HG02885 (cell line): ENCODE measurements around the gene ESYT2.
"Not testable (repeated sequence)": the region's sequence is repeated elsewhere in the genome, so short reads cannot be mapped to it uniquely, and the experiment has no call there.

Source experiments
- ATAC-seq: cut with Tn5 transposase; IDR thresholded peaks from one replicate; pipeline ENCODE4 v1.9.1; 2021; ENCODE audit warnings: mild to moderate bottlenecking; ENCODE audit not compliant: unreplicated experiment, poor library complexity

Gene ESYT2

DNA sequence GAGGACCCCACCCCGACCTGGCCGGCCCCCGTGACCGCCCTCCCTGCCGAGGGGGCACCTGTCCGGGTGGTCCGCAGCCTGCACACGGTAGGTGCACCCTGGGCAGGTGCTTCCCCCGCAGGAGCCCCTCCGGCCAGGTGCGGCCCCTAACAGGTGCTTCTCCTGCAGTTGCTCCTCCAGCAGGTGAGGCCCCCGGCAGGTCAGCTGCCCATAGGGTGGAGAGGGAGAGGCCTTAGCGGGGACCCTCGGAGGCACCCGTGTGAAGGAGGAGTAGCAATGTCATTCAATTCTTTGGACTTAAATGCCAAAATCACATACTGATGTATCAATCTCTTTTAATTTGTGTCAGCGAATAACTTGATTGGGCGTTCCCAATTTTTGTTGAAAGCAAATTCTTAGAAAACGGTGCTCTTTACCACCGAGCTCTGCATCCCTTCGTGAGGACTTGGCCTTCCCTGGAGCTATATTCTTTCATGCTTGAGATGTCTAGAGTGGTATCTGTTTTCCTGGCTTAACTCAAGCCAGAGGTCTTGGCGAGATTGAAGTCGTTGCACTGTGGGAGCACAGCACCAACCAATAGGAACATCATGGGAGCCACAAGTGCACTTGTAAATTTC is 124.0 kb downstream of the ESYT2 start:
- peak; percentile 11 for ATAC-seq

- peak; percentile 97 for ATAC-seq
These were observed 124.6 kb downstream of the ESYT2 start, which contains the start of gene NCAPG2 for GRCh38 chr7:158704524-158705233. Gene NCAPG2, minus strand, starts transcription at chr7:158704804. Its CDS starts 2,905 bp downstream, at chr7:158701899.

DNA sequence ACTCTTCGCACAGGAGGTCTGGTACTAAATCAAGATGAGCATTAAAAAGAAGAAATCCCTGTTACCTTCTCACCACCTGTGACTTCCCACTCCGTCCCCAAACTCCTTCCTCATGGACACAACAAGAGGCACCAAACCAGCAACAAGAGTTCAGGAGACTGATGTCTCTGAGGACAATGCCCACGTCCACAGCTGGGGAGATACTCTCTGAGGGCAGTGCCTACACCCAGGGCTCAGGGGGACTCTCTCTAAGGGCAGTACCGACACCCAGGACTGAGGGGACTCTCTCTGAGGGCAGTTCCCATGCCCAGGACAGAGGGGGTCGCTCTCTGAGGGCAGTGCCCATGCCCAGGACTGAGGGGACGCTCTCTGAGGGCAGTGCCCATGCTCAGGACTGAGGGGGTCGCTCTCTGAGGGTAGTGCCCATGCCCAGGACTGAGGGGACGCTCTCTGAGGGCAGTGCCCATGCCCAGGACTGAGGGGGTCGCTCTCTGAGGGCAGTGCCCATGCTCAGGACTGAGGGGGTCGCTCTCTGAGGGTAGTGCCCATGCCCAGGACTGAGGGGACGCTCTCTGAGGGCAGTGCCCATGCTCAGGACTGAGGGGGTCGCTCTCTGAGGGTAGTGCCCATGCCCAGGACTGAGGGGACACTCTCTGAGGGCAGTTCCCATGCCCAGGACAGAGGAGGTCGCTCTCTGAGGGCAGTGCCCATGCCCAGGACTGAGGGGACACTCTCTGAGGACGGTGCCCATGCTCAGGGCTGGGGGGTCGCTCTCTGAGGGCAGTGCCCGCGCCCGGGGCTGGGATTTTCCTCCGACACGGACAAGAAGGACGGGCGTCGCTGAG is 125.4 kb downstream of the ESYT2 start:
- not testable (repeated sequence) for ATAC-seq

DNA sequence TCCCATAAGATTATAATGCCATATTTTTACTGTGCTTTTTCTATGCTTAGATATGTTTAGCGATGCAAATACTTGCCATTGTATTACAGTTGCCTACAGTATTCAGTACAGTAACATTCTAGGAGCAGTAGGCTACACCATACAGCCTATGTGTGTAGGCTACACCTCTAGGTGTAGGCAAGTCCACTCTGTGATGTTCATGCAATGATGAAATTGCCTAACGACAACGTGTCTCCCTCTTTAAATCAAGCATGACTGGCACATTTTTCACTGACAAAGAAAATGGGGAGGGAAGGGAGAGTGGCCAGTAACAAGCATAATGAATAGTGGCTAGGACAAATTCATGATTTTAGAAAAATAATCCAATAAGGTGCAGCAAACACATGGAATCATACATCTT is 126.4 kb downstream of the ESYT2 start:
- no peak for ATAC-seq

DNA sequence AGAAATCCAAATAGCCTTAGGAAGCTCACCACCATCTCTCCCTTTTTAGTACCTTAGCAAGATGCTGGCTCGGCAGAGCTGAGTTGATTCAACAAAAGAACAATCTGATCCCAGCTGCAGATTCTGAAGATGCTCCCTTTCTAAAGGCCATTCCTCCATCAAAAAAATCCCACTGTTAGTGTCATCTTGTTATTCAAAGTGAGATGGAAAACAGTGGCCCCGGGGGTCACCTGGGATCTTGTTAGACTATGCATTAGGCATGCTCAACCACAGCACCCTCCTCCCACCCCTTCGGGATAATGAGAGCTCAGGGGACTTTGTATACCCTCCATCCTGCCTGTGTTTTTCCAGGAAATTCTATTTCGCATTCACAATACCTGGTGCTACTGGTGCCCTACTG is 127.1 kb downstream of the ESYT2 start:
- no peak for ATAC-seq

DNA sequence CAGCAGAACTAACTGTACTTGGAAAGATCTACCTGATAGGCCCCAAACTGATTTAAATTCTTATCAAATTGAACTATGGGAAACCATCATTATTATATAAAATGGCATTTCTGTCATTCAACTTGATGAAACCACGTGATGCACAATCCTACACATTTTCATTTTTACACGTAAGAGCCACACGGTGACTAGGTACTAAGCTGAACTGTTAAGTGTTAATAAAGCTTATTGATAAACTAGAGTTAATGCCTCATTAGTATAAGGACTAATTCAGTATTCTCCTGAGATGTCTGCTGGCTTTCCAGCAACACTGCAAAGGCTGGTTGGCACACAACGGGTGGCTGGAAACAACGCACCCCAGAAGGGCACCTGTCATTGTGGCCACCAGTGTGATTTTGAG is 129.3 kb downstream of the ESYT2 start:
- ATAC-seq: no peak

DNA sequence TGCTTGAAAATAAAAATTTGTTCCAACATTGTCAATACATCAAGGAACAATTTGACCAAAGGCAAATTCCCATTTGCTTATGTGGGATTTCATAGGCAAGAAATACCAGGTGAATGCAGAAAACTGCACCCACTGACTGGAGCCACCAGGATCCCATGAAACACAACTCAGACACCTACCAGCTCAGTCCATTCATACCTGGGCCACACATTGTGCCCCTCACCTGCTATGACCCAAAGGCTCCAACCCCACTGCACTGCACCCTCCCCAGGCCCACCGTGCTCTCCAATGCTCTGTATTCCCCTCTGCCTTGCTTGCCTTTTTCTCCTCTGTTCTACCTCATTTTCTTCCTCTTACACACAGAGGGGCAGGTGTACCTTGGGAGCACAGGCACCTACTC is 130.0 kb downstream of the ESYT2 start:
- no peak for ATAC-seq

GRCh38 chr7:158698657-158699195 is 130.6 kb downstream of the ESYT2 start:
- no peak for ATAC-seq

DNA sequence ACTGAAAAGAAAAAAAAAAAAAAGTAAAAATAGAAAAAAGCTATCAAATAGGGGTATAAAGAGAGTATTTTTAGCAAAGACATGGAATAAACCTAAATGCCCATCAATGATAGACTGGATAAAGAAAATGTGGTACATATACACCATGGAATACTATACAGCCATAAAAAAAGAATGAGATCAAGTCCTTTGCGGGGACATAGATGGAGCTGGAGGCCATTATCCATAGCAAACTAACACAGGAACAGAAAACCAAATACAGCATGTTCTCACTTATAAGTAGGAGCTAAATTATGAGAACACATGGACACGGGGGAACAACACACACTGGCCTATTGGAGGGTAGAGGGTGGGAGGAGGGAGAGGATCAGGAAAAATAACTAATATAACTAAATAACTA is 131.7 kb downstream of the ESYT2 start:
- not testable (repeated sequence) for ATAC-seq

DNA sequence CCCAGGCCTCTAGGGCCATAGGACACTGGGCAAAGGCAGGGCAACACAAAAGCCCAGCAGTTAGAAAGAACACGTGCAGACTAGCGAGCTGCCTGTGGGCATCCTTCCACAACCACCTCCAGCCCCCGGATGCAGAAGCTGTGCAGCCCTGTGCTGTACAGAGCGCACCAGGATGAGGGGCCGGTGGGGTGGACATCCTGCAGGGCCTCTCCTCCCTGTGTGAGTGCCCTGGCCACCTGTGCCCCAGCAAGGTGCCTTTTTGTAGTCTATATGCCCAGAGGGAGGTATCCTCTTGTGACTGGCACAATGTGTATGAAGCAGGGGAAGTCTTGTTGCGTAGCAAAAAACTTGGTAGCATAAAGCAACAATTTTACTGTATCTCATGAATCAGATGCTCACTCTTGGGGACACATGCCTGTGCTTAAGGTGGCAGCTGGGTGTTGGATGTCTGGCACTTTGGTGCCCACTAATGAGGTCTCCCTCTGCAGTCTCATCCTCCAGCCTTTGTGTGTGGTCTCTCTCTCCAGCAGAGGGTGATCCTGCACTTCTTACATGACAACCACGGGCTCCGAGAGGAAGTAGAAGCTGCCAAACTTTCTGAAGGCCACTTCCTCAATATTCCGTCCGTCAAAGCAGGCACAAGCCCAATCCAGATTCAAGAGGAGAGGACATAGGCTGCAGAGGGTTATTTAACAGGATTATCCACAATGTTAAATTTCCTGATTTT is 133.4 kb downstream of the ESYT2 start:
- ATAC-seq: peak; percentile 59

GRCh38 chr7:158695056-158695455 is 134.3 kb downstream of the ESYT2 start:
- no peak for ATAC-seq

GRCh38 chr7:158694650-158695049 is 134.7 kb downstream of the ESYT2 start:
- ATAC-seq: no peak

DNA sequence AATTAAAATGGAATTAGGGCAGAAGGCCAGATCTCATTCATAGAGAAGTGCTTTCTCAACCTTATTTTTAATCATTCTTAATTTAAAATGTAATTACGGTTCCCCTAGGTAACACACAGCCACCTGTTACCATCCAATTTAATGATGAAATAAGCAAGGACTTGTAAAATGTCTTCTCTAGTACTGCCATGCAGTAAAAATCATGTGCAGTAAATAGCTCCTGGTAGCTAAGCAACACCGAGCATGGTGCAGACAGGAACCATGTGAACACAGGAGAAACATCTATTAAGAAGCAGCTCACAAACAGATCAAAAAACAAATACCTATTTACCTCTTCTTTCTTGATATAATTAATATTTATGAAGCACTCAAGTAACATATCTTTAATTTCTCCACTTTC is 139.8 kb downstream of the ESYT2 start:
- no peak for ATAC-seq

DNA sequence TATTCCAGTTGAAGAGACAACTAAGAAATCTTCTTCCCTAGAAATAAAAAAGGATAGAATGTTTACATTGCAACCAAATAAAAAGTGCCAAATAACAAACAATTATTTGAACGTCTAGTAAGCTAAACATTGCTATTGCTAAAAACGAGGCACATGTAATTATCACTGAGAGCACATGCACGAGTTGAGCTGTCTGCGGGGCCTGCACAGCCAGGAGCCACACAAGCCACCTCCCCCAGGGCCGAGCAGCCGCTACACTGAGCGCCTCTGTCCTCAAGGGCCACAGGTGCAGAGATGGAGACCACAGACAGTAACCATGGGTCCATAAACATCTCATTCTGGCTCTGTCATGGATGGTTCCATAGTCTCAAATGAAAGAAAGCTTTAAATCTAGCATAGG is 141.9 kb downstream of the ESYT2 start:
- ATAC-seq: no peak

DNA sequence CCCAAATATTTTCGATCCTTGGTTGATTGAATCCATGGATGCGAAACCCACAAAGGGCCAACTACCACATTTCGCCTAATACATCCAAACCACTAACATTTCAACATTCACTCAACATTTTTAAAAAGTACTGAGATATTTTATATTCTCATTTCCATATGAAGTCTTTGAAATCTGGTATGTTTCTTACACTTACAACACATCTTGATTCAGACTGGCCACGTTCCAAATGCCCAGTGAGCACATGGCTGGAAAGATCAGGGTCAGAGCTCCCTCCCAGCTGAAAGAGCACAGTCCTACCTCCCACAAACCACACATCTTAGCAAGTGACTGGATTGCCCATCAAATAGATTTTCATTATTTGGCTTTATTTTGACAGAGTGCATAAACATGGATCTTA is 143.6 kb downstream of the ESYT2 start:
- no peak for ATAC-seq

DNA sequence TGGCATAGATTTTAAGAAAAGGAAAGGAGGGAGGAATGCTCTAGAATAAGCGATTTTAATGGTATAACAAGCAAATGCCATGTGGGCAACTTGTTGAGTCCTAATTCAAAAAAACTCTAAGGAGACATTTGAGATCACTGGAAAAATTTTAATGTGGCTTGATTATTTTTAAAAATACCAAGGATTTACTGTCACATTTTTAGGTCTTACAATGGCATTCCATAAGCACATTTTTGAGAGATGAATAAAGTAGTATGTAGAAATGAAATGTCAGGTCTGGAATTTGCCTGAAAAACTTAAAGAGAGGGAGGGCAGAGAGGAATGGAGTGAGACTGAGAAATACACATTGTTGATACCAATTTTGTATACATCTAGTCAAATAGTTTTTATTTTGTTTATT is 145.0 kb downstream of the ESYT2 start:
- ATAC-seq: no peak

GRCh38 chr7:158683541-158683940 is 145.8 kb downstream of the ESYT2 start:
- no peak for ATAC-seq

GRCh38 chr7:158682456-158682855 is 146.9 kb downstream of the ESYT2 start:
- ATAC-seq: no peak
